Measurements from ENCODE around the gene CXorf65.

DNA sequence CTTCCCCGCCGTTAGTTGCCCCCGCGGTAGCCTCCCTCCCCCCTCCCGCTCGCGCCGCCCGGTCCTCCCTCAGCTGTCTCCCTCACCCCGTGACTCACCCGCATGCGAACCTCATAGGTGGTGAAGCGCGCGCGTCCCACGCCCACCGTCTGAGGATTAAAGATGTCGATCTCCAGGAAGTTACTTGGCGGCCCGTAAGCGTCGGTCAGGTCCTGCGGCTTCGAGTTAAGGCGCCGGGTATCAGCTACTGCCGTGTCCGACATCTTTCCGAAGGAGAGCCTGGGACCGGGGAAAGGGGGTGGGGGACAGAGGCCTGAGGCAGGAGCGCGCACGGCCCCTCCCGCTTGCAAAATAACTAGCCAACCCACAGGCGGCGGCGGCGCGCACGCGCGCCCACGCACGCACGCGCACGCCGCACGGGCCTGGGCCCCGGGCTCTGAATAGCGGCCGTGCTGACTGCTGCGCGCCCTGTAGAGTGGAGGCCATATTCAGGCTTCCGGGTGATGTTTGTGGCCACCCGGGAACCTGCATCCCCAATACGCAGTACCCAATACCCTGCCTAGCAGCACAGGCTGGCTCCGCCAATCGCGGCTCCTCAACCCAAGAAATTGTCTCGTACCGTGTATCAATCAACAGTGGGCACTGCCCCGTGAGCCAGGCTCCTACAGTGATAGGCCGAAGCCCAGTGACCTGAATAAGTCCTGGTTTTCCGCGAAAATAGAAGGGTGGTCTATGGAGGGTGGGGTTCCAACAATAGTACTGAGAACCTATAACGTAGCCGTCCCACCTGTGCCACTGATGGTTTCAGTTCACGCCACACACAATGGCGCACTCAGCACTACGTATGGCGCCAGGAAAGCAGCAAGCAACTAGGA is 38.3 kb downstream of the CXorf65 start, which contains the start of gene SNX12:
- TF ChIP-seq EZH2 (IDR thresholded peaks at IDR 0.05; ENCODE audit: borderline replicate concordance, low read depth, low read length, severe bottlenecking) = no peak
- TF ChIP-seq, protein P1, sequence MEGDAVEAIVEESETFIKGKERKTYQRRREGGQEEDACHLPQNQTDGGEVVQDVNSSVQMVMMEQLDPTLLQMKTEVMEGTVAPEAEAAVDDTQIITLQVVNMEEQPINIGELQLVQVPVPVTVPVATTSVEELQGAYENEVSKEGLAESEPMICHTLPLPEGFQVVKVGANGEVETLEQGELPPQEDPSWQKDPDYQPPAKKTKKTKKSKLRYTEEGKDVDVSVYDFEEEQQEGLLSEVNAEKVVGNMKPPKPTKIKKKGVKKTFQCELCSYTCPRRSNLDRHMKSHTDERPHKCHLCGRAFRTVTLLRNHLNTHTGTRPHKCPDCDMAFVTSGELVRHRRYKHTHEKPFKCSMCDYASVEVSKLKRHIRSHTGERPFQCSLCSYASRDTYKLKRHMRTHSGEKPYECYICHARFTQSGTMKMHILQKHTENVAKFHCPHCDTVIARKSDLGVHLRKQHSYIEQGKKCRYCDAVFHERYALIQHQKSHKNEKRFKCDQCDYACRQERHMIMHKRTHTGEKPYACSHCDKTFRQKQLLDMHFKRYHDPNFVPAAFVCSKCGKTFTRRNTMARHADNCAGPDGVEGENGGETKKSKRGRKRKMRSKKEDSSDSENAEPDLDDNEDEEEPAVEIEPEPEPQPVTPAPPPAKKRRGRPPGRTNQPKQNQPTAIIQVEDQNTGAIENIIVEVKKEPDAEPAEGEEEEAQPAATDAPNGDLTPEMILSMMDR (IDR thresholded peaks at IDR 0.05; ENCODE audit: borderline replicate concordance, extremely low read depth, low read length, poor library complexity, severe bottlenecking) = no peak

All from DND-41 (cell line).